Anterior cingulate cortex (tissue), 58 donors: ENCODE measurements around the gene BDKRB1.
A peak's percentile ranks its signal among the peaks of the same experiment; 100 is the strongest.

ENCODE experiments used
- DNase-seq, 58 donors: peaks; one replicate each; lab custom pipeline; 2025; lab: John Stamatoyannopoulos, UW

Gene BDKRB1

GRCh38 chr14:96257900-96258299 lies 1.9 kb downstream of the BDKRB1 start:
- no peak for DNase-seq

- DNase-seq = no peak
Observed at GRCh38 chr14:96260341-96260821, 4.4 kb downstream of the BDKRB1 start.

DNA sequence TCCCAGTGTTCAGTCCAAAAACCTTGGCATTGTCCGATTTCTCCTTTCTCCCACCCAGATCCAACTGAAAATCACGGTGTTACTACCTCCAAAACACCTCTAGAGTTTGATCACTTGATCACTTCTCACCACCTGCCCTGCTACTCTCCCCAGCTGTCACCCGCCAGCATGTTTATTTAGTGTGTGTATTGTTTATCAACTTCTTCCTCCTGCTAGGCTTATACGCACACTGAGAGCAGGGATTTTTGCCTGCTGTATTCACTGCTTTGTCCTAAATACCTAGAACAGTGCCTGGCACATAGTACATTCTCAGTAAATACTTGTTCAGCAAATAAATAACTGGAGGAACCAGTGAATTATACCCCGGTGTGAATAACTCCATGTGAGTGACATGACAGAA lies 5.0 kb downstream of the BDKRB1 start:
- DNase-seq = no peak

GRCh38 chr14:96261772-96262655 lies 6.0 kb downstream of the BDKRB1 start:
- DNase-seq = no peak

DNA sequence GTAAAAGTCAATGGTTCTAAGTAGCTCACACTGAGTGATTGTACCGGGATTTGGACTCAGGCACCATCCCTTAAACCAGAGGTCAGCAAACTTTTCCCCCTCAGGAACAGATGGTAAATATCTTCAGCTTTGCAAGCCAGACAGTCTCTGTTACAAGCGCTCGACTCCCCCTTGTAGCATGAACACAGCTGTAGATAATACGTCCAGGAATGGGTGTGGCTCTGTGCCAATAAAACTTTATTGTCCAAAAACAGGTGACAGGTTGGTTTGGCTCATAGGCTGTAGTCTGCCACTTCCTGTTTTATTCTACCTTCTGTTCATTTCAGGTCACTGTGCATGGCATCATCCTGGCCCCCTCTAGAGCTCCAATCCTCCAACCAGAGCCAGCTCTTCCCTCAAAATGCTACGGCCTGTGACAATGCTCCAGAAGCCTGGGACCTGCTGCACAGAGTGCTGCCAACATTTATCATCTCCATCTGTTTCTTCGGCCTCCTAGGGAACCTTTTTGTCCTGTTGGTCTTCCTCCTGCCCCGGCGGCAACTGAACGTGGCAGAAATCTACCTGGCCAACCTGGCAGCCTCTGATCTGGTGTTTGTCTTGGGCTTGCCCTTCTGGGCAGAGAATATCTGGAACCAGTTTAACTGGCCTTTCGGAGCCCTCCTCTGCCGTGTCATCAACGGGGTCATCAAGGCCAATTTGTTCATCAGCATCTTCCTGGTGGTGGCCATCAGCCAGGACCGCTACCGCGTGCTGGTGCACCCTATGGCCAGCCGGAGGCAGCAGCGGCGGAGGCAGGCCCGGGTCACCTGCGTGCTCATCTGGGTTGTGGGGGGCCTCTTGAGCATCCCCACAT lies 7.6 kb downstream of the BDKRB1 start:
- DNase-seq = no peak

DNA sequence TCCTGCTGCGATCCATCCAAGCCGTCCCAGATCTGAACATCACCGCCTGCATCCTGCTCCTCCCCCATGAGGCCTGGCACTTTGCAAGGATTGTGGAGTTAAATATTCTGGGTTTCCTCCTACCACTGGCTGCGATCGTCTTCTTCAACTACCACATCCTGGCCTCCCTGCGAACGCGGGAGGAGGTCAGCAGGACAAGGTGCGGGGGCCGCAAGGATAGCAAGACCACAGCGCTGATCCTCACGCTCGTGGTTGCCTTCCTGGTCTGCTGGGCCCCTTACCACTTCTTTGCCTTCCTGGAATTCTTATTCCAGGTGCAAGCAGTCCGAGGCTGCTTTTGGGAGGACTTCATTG lies 8.2 kb downstream of the BDKRB1 start:
- DNase-seq = no peak

DNA sequence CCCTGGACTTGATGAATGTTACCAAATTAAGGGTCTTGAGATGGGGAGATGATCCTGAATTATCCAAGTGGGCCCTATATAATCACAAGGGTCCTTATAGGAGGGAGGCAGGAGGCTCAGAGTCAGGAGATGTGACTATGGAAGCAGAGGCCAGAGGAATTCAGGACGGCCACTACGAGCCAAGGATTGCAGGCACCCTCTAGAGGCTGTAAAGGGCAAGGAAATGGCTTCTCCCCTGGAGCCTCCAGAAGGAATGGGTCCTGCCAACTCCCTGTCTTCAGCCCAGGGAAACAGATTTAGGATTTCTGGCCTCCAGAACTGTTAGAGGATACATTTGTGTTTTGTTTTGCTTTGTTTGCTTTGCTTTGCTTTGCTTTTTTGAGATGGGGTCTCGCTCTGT lies 8.8 kb downstream of the BDKRB1 start:
- no peak for DNase-seq

DNA sequence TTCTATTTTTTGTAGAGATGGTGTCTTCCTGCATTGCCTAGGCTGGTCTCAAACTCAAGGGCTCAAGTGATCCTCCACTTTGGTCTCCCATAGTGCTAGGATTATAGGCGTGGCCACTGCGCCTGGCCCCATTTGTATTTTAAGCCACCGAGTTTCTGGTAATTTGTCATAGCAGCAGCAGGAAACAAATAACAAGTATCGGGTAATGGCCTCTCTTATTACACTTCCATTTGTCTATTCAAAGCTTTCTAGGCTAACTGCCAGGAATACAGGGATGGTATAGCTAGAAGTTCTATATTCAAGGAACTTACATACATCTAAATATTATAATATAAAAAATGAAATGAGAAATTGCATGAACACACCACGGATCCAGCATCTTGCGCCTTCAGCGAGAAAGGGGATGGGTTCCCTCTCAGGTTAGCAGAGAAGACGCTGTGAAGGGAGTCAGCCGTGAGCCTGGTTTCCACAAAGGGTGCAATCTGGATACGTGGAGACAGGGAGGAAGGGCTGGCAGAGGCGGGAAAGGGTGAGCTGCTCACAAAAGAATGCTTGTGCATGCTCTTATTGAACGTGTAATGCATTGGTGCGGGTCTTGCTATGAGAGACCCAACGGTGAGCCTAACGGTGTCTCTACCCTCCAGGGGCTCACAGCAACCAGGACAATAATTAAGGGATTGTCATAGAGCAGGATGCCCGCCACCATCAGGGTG lies 9.5 kb downstream of the BDKRB1 start:
- DNase-seq = no peak

DNA sequence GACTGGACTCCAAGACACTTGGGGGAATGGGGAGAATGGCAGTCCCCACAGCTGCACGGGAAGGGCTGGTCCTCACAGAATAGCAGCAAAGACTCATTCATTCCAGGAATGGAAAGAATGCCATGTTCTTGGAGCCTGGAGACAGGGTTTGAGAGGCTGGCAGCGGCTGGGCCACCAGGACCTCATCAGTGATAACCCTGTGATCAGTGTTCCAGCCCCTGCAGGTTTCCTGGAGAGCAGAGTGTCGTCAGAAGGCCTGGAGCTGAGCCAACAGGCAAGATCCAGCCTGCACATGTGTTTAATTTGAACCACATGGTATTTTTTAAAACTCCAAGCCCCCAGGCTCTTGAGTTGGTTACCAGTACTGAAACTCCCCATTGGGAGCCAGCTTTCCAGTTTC lies 11.3 kb downstream of the BDKRB1 start:
- DNase-seq = no peak

DNA sequence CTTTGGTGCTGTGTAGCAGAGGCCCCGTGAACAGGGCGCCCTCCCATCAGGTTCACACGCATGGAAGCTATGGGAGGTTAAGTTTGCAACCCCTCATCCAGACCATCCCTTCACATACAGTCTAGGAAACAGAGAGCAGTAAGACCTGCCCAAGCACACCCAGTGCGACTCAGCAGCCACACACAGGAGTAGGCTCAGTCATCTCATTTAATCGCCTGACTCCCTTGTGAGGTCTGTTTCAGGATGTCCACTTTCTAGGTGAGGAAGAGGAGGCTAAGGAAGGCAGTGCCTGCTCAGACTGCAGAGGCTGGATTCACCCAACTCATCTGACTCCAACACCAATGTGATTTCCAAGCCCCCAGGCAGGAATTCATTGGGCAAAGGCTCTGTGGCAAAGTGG lies 11.9 kb downstream of the BDKRB1 start:
- no peak for DNase-seq

DNA sequence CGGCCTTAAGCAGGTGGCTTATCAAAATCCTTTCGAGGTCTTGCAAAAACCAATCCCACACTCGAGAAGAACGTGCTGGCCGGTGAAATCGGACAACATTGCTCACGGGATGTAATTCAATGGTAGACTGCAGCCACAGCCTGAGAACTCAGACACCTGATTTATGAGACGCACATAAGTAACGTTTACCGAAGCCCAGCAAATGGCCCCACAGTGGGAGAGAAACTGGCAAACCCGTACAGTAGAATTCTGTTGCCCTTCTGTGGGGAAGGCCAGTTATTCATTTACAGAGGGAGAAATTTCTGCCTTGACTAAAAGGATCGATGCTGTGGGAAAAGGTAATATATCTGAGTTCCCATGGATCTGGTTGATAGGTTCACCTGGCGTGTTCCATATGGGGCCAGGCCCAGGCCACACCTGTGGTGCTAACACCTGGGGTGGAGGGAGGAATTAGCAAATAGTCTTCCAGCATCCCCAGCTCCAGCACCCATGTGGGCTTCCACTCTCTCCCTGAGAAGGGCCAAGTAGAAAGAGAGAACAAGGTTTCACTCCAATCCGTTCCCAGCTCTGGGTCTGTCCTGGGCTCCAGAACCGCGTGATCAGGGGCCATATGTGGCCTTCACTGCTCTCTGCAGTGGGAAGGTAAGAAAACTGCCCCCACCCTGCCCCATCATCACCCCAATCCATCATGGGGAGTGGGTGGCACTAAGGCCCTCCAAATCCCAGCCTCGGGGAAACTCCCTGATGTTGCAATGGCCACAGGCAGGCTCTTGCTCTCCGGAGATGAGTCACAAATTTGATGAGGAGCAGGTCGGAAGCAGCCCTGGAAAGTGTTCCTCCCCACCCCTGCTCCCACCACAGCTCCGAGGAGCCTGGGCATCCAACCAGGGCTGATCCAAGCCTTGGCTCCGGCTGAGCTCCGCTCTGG lies 12.7 kb downstream of the BDKRB1 start:
- no peak for DNase-seq

GRCh38 chr14:96269359-96269710 lies 13.3 kb downstream of the BDKRB1 start:
- no peak for DNase-seq

- DNase-seq = no peak
Observed at GRCh38 chr14:96270565-96271420, 14.8 kb downstream of the BDKRB1 start.

GRCh38 chr14:96271421-96271762 lies 15.4 kb downstream of the BDKRB1 start:
- DNase-seq = no peak

DNA sequence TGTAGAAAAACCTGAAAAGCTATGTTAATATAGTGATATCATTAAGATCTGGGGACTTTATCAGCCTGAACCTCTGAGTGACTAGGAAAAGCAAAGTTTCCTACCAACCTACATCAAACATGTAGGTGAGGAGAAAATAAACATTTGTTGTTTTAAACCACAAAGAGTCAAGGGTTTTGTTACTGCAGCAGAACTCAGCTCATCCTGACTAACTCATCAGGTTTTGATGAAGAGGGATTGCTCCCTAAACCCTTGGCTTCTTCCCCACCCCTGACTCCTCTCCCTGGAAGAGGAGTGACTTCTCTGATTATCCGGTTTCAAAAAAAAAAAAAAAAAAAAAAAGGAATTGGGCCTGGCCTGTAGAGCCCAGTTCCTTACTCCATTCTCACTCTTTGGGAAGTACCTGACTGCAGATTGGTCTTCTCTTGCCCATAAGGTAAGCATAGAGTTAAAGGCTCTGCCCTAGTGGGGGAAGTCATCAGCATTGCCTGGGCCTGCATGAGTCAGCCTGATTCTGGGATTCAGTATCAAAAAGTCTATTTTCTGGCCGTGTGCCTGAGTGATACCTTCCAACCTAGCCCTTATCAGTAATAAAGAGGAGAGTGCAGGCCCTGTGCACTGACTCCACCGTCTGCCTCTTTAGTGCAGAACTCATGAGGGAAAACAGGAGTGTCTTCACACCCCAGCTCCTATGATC lies 16.9 kb downstream of the BDKRB1 start:
- DNase-seq = no peak

DNA sequence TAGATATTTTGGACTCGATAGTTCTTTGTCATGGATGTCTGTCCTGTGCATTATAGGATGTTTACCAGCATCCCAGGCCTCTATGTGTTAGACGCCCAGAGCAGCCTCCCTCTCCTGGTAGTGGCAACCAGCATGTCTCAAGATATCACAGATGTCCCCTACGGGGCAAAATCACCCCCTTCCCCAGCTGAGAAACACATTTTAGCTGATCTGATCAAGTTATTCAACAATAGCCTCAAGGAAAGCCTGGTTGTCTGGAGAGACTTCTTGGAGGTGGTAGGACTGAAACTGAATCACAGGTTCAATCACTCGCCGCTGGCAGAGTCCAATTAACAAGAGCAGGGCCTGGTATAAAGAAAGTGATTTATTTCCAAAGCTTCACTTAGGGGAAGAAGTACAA lies 17.6 kb downstream of the BDKRB1 start:
- no peak for DNase-seq

DNA sequence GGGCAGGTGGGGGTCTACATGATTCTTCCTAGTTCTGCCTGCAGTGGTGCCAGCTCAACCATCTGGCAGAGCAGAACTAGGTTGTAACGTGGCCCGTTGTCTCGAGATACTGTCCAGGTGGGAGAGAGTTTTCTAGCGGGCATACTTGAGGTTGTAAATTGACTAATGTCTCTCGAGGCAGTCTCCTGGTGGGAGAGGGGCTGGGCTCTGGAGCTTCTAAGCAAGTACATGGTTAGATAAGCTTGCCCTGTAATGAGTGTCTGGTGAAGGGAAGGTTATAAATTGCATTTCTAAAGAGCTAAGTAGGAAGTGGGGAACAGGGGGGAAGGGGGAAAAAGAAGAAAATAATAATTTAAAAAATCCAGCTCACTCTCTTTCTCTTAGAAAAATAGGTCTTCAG lies 18.1 kb downstream of the BDKRB1 start:
- DNase-seq = no peak

GRCh38 chr14:96274543-96274942 lies 18.5 kb downstream of the BDKRB1 start:
- DNase-seq = peak in 29 of 58 donors; percentile 1 to 71 (median 21)
